SK-N-SH treated with all-trans-retinoic acid at 6 μM for 48 hours (cell line): ENCODE data around the gene MTF1.

Source experiments
- ATAC-seq: fragments of 200-7000 bp; cut with Tn5 transposase; 3 replicates; pipeline ENCODE4 v1.9.1; 2020; ENCODE audit warnings: mild to moderate bottlenecking, moderate library complexity
- ARNTL ChIP-seq: fragments of 450-650 bp; formaldehyde crosslinking; IDR thresholded peaks from 2 replicates; pipeline ENCODE4 v1.5.0; 2020; ENCODE audit warnings: low read depth, mild to moderate bottlenecking, moderate library complexity, borderline replicate concordance
- BACH2 ChIP-seq: fragments of 250-450 bp; sonication (Bioruptor Pico); IDR thresholded peaks from 2 replicates; pipeline ENCODE4 v1.9.0; 2021; ENCODE audit warnings: mild to moderate bottlenecking, borderline replicate concordance
- CSDC2 ChIP-seq: fragments of 250-450 bp; sonication (Bioruptor Pico); IDR thresholded peaks from 2 replicates; pipeline ENCODE4 v1.5.0; 2020; ENCODE audit warnings: mild to moderate bottlenecking, moderate library complexity
- ESRRG ChIP-seq: fragments of 250-450 bp; sonication (Bioruptor Pico); IDR thresholded peaks from 2 replicates; pipeline ENCODE4 v1.6.1; 2021; ENCODE audit warnings: mild to moderate bottlenecking
- GLIS3 ChIP-seq: fragments of 250-450 bp; sonication (Bioruptor Pico); IDR thresholded peaks from 2 replicates; pipeline ENCODE4 v1.5.0; 2020; ENCODE audit warnings: mild to moderate bottlenecking, moderate library complexity
- OSR1 ChIP-seq: fragments of 250-450 bp; sonication (Bioruptor Pico); IDR thresholded peaks from 2 replicates; pipeline ENCODE4 v1.8.0; 2022; ENCODE audit warnings: moderate library complexity, mild to moderate bottlenecking, inconsistent platforms
- PPARA ChIP-seq: fragments of 250-450 bp; sonication (Bioruptor Pico); IDR thresholded peaks from 2 replicates; pipeline ENCODE4 v1.5.0; 2020; ENCODE audit warnings: mild to moderate bottlenecking, borderline replicate concordance
- RARB ChIP-seq: fragments of 250-450 bp; sonication (Bioruptor Pico); IDR thresholded peaks from 2 replicates; pipeline ENCODE4 v1.8.0; 2021; ENCODE audit warnings: mild to moderate bottlenecking, moderate library complexity
- SNAI2 ChIP-seq: fragments of 250-450 bp; sonication (Bioruptor Pico); IDR thresholded peaks from 2 replicates; pipeline ENCODE4 v1.5.0; 2020; ENCODE audit warnings: mild to moderate bottlenecking, moderate library complexity
- TCF4 ChIP-seq: fragments of 250-450 bp; sonication (Bioruptor Pico); IDR thresholded peaks from 2 replicates; pipeline ENCODE4 v1.8.0; 2021; ENCODE audit warnings: mild to moderate bottlenecking, moderate library complexity, borderline replicate concordance
- TOX ChIP-seq: fragments of 250-450 bp; sonication (Bioruptor Pico); IDR thresholded peaks from 2 replicates; pipeline ENCODE4 v1.8.0; 2021; ENCODE audit warnings: mild to moderate bottlenecking, moderate library complexity, borderline replicate concordance
- ZC3H10 ChIP-seq: fragments of 250-450 bp; sonication (Bioruptor Pico); IDR thresholded peaks from 2 replicates; pipeline ENCODE4 v1.5.1; 2021; ENCODE audit warnings: mild to moderate bottlenecking, moderate library complexity
- ZFP3 ChIP-seq: fragments of 250-450 bp; sonication (Bioruptor Pico); IDR thresholded peaks from 2 replicates; pipeline ENCODE4 v1.5.0; 2020; ENCODE audit warnings: mild to moderate bottlenecking, moderate library complexity
- ZFP30 ChIP-seq: fragments of 450-650 bp; formaldehyde crosslinking; IDR thresholded peaks from 2 replicates; pipeline ENCODE4 v1.5.0; 2022; ENCODE audit warnings: mild to moderate bottlenecking, moderate library complexity
- ZNF565 ChIP-seq: fragments of 450-650 bp; formaldehyde crosslinking; conservative IDR thresholded peaks from 2 replicates; pipeline ENCODE4 v1.5.0; 2020; ENCODE audit warnings: low read depth, mild to moderate bottlenecking, moderate library complexity
- ZNF70 ChIP-seq: fragments of 450-650 bp; formaldehyde crosslinking; IDR thresholded peaks from 2 replicates; pipeline ENCODE4 v1.5.0; 2020; ENCODE audit warnings: mild to moderate bottlenecking, moderate library complexity
- ZNF8 ChIP-seq: fragments of 450-650 bp; formaldehyde crosslinking; IDR thresholded peaks from 2 replicates; pipeline ENCODE4 v1.5.0; 2020; ENCODE audit warnings: mild to moderate bottlenecking, moderate library complexity
- TF ChIP-seq, protein P1 (sequence below): fragments of 250-450 bp; sonication (Bioruptor Pico); IDR thresholded peaks from 2 replicates; pipeline ENCODE4 v1.8.0; 2021; ENCODE audit warnings: low read depth, mild to moderate bottlenecking, moderate library complexity, borderline replicate concordance
- TF ChIP-seq, protein P2 (sequence below): fragments of 250-450 bp; sonication (Bioruptor Pico); IDR thresholded peaks from 2 replicates; pipeline ENCODE4 v1.5.1; 2021; ENCODE audit warnings: mild to moderate bottlenecking, moderate library complexity
- TF ChIP-seq, protein P3 (sequence below): fragments of 250-450 bp; sonication (Bioruptor Pico); IDR thresholded peaks from 2 replicates; pipeline ENCODE4 v1.5.0; 2020; ENCODE audit warnings: mild to moderate bottlenecking, moderate library complexity

Gene MTF1

DNA sequence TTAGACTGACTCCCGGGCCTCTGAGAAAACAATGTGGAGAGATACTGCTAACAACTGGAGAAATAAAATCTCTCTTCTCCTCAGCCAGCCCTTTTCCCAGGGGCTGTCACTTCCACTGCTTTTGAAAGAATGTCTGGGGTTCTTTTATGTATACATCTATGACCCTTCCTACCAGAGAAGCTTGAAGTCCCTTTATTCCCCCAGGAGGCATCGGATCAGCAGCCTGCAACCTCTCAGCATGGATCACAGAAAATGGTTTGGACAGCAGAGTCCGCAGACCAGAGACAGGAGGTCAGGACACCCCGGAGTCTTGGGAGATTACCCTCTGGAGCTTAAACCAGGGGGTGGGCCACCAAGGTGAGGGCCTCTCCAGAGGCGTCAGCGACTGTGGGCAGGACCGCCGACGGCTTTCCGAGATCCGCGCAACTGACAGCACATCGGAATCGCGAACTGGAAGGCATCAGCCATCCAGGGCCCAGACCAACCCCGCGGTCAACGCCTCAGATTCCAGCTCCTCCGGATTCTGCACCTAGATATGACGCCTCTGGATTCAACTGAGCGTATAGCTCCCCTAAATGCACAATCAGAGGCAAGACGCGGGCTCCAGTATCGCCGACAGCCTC is 95.5 kb downstream of the MTF1 start:
- TF ChIP-seq TOX (CRISPR knock-in tag) (no peak), TCF4 (CRISPR knock-in tag) (no peak), ZC3H10 (CRISPR knock-in tag) (no peak), ZNF8 (CRISPR knock-in tag) (no peak)
- ATAC-seq = no peak; the same call in 2 of the 3 replicates

DNA sequence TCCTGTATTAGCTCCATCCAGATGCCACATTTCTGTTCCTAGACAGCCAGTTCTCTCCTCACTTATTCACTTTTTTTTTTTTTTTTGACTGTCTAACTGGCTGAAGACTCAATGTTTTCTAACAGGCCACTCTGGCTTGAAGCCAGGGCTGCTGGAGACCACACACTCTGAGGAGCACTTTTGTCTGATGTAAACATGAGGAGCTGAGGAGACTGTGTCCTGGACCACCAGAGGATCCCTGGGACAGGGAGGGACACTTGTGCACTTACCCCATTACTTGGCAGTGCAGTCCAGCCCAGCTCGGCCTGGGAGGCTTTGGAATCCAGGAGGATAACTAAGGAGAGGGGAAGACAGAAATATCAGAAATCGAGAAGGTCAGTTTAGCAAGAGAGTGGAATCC is 96.9 kb downstream of the MTF1 start:
- no peak for ATAC-seq
- TF ChIP-seq, protein P1, sequence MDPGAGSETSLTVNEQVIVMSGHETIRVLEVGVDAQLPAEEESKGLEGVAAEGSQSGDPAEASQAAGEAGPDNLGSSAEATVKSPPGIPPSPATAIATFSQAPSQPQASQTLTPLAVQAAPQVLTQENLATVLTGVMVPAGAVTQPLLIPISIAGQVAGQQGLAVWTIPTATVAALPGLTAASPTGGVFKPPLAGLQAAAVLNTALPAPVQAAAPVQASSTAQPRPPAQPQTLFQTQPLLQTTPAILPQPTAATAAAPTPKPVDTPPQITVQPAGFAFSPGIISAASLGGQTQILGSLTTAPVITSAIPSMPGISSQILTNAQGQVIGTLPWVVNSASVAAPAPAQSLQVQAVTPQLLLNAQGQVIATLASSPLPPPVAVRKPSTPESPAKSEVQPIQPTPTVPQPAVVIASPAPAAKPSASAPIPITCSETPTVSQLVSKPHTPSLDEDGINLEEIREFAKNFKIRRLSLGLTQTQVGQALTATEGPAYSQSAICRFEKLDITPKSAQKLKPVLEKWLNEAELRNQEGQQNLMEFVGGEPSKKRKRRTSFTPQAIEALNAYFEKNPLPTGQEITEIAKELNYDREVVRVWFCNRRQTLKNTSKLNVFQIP (CRISPR knock-in tag) = no peak
- TF ChIP-seq RARB (CRISPR knock-in tag) = no peak
- no peak for TF ChIP-seq TCF4 (CRISPR knock-in tag)
- TF ChIP-seq ARNTL (CRISPR knock-in tag) = no peak
- TF ChIP-seq, protein P2, sequence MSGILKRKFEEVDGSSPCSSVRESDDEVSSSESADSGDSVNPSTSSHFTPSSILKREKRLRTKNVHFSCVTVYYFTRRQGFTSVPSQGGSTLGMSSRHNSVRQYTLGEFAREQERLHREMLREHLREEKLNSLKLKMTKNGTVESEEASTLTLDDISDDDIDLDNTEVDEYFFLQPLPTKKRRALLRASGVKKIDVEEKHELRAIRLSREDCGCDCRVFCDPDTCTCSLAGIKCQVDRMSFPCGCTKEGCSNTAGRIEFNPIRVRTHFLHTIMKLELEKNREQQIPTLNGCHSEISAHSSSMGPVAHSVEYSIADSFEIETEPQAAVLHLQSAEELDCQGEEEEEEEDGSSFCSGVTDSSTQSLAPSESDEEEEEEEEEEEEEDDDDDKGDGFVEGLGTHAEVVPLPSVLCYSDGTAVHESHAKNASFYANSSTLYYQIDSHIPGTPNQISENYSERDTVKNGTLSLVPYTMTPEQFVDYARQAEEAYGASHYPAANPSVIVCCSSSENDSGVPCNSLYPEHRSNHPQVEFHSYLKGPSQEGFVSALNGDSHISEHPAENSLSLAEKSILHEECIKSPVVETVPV (CRISPR knock-in tag) = no peak
- no peak for TF ChIP-seq ZFP3 (CRISPR knock-in tag)
- TF ChIP-seq ZNF565 (CRISPR knock-in tag) = no peak
- no peak for TF ChIP-seq OSR1 (CRISPR knock-in tag)
- TF ChIP-seq CSDC2 (CRISPR knock-in tag) = no peak
- no peak for TF ChIP-seq ESRRG (CRISPR knock-in tag)
- TF ChIP-seq ZC3H10 (CRISPR knock-in tag) = no peak
- no peak for TF ChIP-seq SNAI2 (CRISPR knock-in tag)
- TF ChIP-seq ZFP30 (CRISPR knock-in tag) = no peak
- TF ChIP-seq ZNF70 (CRISPR knock-in tag) = no peak
- TF ChIP-seq, all 23 proteins: peak for 0

DNA sequence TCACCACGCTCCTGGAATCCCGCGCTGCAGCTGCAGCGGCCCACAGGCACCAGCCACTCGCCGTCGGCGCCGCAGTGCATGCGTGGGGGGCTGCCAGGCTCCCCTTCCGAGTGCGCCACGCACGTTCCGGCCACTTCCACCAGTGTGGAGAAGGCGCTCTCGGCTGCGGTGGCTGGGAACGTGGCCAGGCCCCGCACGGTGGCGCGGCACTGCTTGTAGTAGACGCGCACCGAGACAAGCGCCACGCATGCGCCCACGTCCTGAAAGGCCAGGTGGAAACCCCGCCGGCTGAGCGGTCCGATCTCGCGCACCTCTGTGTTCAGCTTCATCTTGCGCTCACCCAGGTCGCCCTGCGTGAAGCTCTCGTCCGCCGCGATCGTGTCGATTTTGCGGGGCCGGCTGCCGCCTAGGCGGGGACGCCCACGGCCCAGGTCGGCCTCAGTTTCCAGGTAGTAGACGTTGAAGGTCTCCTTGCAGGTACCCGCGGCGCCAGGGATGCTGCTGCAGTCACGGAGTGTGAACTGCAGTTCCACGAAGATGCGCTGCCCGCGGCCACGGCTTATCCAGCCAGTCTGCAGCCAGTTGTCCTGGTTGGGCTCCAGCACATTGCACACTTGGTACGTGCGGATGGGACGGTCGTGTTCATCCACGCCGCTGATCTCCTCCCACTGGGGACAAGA is 97.8 kb downstream of the MTF1 start:
- TF ChIP-seq PPARA (CRISPR knock-in tag) = no peak
- TF ChIP-seq BACH2 (CRISPR knock-in tag) = no peak
- no peak for TF ChIP-seq TCF4 (CRISPR knock-in tag)
- TF ChIP-seq GLIS3 = no peak
- TF ChIP-seq ZFP30 (CRISPR knock-in tag) = no peak
- TF ChIP-seq, protein P3, sequence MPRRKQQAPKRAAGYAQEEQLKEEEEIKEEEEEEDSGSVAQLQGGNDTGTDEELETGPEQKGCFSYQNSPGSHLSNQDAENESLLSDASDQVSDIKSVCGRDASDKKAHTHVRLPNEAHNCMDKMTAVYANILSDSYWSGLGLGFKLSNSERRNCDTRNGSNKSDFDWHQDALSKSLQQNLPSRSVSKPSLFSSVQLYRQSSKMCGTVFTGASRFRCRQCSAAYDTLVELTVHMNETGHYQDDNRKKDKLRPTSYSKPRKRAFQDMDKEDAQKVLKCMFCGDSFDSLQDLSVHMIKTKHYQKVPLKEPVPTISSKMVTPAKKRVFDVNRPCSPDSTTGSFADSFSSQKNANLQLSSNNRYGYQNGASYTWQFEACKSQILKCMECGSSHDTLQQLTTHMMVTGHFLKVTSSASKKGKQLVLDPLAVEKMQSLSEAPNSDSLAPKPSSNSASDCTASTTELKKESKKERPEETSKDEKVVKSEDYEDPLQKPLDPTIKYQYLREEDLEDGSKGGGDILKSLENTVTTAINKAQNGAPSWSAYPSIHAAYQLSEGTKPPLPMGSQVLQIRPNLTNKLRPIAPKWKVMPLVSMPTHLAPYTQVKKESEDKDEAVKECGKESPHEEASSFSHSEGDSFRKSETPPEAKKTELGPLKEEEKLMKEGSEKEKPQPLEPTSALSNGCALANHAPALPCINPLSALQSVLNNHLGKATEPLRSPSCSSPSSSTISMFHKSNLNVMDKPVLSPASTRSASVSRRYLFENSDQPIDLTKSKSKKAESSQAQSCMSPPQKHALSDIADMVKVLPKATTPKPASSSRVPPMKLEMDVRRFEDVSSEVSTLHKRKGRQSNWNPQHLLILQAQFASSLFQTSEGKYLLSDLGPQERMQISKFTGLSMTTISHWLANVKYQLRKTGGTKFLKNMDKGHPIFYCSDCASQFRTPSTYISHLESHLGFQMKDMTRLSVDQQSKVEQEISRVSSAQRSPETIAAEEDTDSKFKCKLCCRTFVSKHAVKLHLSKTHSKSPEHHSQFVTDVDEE (CRISPR knock-in tag) = no peak
- TF ChIP-seq ZNF565 (CRISPR knock-in tag) = no peak
- TF ChIP-seq RARB (CRISPR knock-in tag) = no peak
- ATAC-seq = no peak
